HCT116 (cell line): Measurements from ENCODE around the gene HOXB2. TPM values are rescaled to one million over a fixed set of nuclear protein-coding genes. Genes with fewer than 3 reads are reported as not detected.

Experiments
- ATAC-seq: fragments of 200-7000 bp; cut with Tn5 transposase; 2 replicates; pipeline ENCODE4 v1.9.1; 2020; ENCODE audit warnings: mild to moderate bottlenecking, moderate library complexity
- BruUV-seq: library from RNA; stranded (reverse); fragments of 400-500 nt; replicated peaks from 2 replicates; lab custom pipeline; 2021; lab: Mats Ljungman, UMichigan
- CTCF ChIA-PET: fragments of 300-600 bp; sonication (Branson Sonifier 250); formaldehyde crosslinking; loops from one replicate; lab custom pipeline; 2021; ENCODE audit warnings: antibody characterized with exemption; lab: Charles Lee
- POLR2A ChIA-PET: fragments of 300-600, 350-600 bp; sonication (Branson Sonifier 250); formaldehyde crosslinking; loops from one replicate; lab custom pipeline; 2021; ENCODE audit warnings: antibody characterized with exemption; lab: Charles Lee
- RAD21 ChIA-PET, 2 experiments: fragments of 300-600 bp; sonication (Branson Sonifier 250); formaldehyde crosslinking; loops; one replicate each; lab custom pipeline; 2023; ENCODE audit warnings: low total read pairs in 2 of 2; ENCODE audit not compliant: uncharacterized antibody in 2 of 2, unreplicated experiment in 2 of 2, low non-redundant PET in 1 of 2; lab: Charles Lee
- DNase-seq: peaks from one replicate; pipeline ENCODE4 v3.0.0-alpha.2; 2010; ENCODE audit warnings: low read depth, low spot score
- H2AFZ ChIP-seq: fragments of 200-600 bp; shearing (Covaris generic), sonication (generic); 2 replicates; pipeline ENCODE4 v1.6.1; 2017; ENCODE audit warnings: low read depth, mixed run types, mixed read lengths, antibody characterized with exemption, low read length; ENCODE audit not compliant: poor library complexity, severe bottlenecking
- H3K27ac ChIP-seq: 2 replicates; pipeline ENCODE4 v1.5.1; 2012; ENCODE audit warnings: low read depth, low read length
- H3K27me3 ChIP-seq: fragments of 200-600 bp; sonication (generic); 2 replicates; pipeline ENCODE4 v1.6.1; 2016; ENCODE audit warnings: mixed run types, low read length, mixed read lengths; ENCODE audit not compliant: insufficient read depth
- H3K36me3 ChIP-seq, 2 experiments: fragments of 200-500 bp in 1 of 2; fragments of 200-600 bp in 1 of 2; sonication (Bioruptor generic) in 1 of 2; sonication (generic) in 1 of 2; 2 replicates each; pipeline versions ENCODE4 v1.5.1 to v1.6.1; 2014 to 2016; ENCODE audit warnings: low read length in 2 of 2, inconsistent platforms in 1 of 2, mixed read lengths in 1 of 2, mixed run types in 1 of 2; ENCODE audit not compliant: insufficient read depth in 2 of 2, control insufficient read depth in 1 of 2
- H3K4me1 ChIP-seq, 2 experiments: fragments of 200-600 bp in 1 of 2; sonication (generic) in 1 of 2; 2 replicates each; pipeline versions ENCODE4 v1.5.1 to v1.6.1; 2012 to 2017; ENCODE audit warnings: low read length in 2 of 2, inconsistent platforms in 1 of 2, mild to moderate bottlenecking in 1 of 2, mixed read lengths in 1 of 2, mixed run types in 1 of 2, moderate library complexity in 1 of 2; ENCODE audit not compliant: insufficient read depth in 2 of 2, control insufficient read depth in 1 of 2
- H3K4me2 ChIP-seq: fragments of 200-600 bp; sonication (generic); 2 replicates; pipeline ENCODE4 v1.6.1; 2017; ENCODE audit warnings: mixed run types, low read length, mixed read lengths
- H3K4me3 ChIP-seq, 2 experiments: fragments of 200-600 bp in 1 of 2; sonication (generic) in 1 of 2; replicated peaks in 1 of 2; 2 replicates each; pipeline ENCODE4 v1.5.1; 2011 to 2016; ENCODE audit warnings: low read length in 2 of 2, control low read depth in 1 of 2, low read depth in 1 of 2, mild to moderate bottlenecking in 1 of 2, mixed read lengths in 1 of 2, mixed run types in 1 of 2
- H3K79me2 ChIP-seq: fragments of 200-600 bp; sonication (generic); 2 replicates; pipeline ENCODE4 v1.6.1; 2017; ENCODE audit warnings: mild to moderate bottlenecking, mixed run types, low read length, moderate library complexity, mixed read lengths; ENCODE audit not compliant: insufficient read depth
- H3K9ac ChIP-seq: fragments of 200-600 bp; sonication (generic); 2 replicates; pipeline ENCODE4 v1.6.1; 2016; ENCODE audit warnings: low read length, mixed read lengths
- H3K9me2 ChIP-seq: fragments of 200-600 bp; sonication (generic), shearing (Covaris generic); 2 replicates; pipeline ENCODE4 v1.6.1; 2017; ENCODE audit warnings: mixed run types, mild to moderate bottlenecking, moderate library complexity; ENCODE audit not compliant: insufficient read depth
- H3K9me3 ChIP-seq, 2 experiments: fragments of 200-500 bp in 1 of 2; fragments of 200-600 bp in 1 of 2; sonication (Bioruptor generic) in 1 of 2; sonication (generic) in 1 of 2; 2 replicates each; pipeline ENCODE4 v1.6.1; 2014 to 2017; ENCODE audit warnings: low read length in 2 of 2, mixed read lengths in 2 of 2, inconsistent platforms in 1 of 2, low read depth in 1 of 2, mild to moderate bottlenecking in 1 of 2, mixed run types in 1 of 2, moderate library complexity in 1 of 2; ENCODE audit not compliant: control insufficient read depth in 1 of 2, insufficient read depth in 1 of 2
- H4K20me1 ChIP-seq: fragments of 200-600 bp; sonication (generic), shearing (Covaris generic); 2 replicates; pipeline ENCODE4 v1.6.1; 2017; ENCODE audit warnings: mixed run types, mild to moderate bottlenecking, moderate library complexity; ENCODE audit not compliant: insufficient read depth
- EGR1 ChIP-seq: IDR thresholded peaks from 2 replicates; pipeline ENCODE4 v1.6.1; 2012; ENCODE audit warnings: low read depth
- EZH2 ChIP-seq: fragments of 200-600 bp; sonication (generic); IDR thresholded peaks from 2 replicates; pipeline ENCODE4 v1.6.1; 2017; ENCODE audit warnings: antibody characterized with exemption, mixed run types
- FOSL1 ChIP-seq: IDR thresholded peaks from 2 replicates; pipeline ENCODE4 v1.6.1; 2012; ENCODE audit warnings: low read depth
- POLR2AphosphoS5 ChIP-seq: IDR thresholded peaks from 2 replicates; pipeline ENCODE4 v1.6.1; 2011; ENCODE audit warnings: mild to moderate bottlenecking, low read depth, low read length, moderate library complexity
- RAD21 ChIP-seq: IDR thresholded peaks from 2 replicates; pipeline ENCODE4 v1.6.1; 2012; ENCODE audit warnings: low read depth, mild to moderate bottlenecking
- TCF7L2 ChIP-seq: IDR thresholded peaks from 2 replicates; pipeline ENCODE4 v1.7.0; 2011; ENCODE audit warnings: borderline replicate concordance, inconsistent platforms; ENCODE audit not compliant: insufficient read depth, insufficient read length; ENCODE audit errors: extremely low read depth
- ZFX ChIP-seq: fragments of 450-650 bp; IDR thresholded peaks from 2 replicates; pipeline ENCODE4 v1.6.1; 2017
- ZNF274 ChIP-seq: fragments of 200-500 bp; sonication (Bioruptor generic); IDR thresholded peaks from 2 replicates; pipeline ENCODE4 v1.6.1; 2014; ENCODE audit warnings: mild to moderate bottlenecking, low read depth, low read length, inconsistent platforms
- intact Hi-C: fragments of 100-400 bp; cut with micrococcal nuclease; formaldehyde crosslinking; loops from 2 replicates; pipeline ENCODE4 v1.10.0; 2022
- total RNA-seq: library from RNA; stranded (reverse); gene quantifications from one replicate; pipeline ENCODE4 v1.2.1, GENCODE V29; 2021; ENCODE audit not compliant: unreplicated experiment

HOXB2 gene
- total RNA-seq, 1 experiment from 2014 or later, result 2.0 TPM

- Histone ChIP-seq H3K9ac (no peak within 1 kb of the TSS), H3K4me3 (no peak within 1 kb of the TSS), H3K27me3 (no peaks in the 10 kb centered on the region), H3K9me2 (no peaks in the 10 kb centered on the region), H3K4me2 (no peak within 1 kb of the TSS), H3K79me2 (peaks cover 56% of the 10 kb centered on the region)
- ChIA-PET POLR2A (interaction anchor here (0.7 to 0.8 kb wide), 3 partner anchors 20 to 489 kb away, joined by 3 to 4 read pairs (median 3); partner anchors contain the start of gene CBX1), CTCF (interaction anchor here (0.6 to 1.6 kb wide), 2 partner anchors 98 to 328 kb away, joined by 3 to 4 read pairs; no protein-coding TSS in a partner anchor)
- no peak for ATAC-seq
- BruUV-seq, result no TSS peak
- intact Hi-C loops, result no loop called here
- TF ChIP-seq RAD21, result no peak
- no peak for TF ChIP-seq EGR1
- TF ChIP-seq ZNF274, result no peak
- 0 out of 2 replicates have a peak, but pooled peaks have one; percentile 3 for TF ChIP-seq POLR2AphosphoS5
- no peak for TF ChIP-seq EZH2
- no peak for TF ChIP-seq ZFX
- TF ChIP-seq FOSL1, result no peak
- no peak for TF ChIP-seq TCF7L2
- TF ChIP-seq, all 23 proteins: peak for 1
- no peaks in the 10 kb centered on the region for H3K9me3 ChIP-seq
- RAD21 ChIA-PET, result interaction anchor here (0.9 to 1.0 kb wide), 2 partner anchors 28 to 331 kb away, joined by 3 to 4 read pairs; no protein-coding TSS in a partner anchor
- no peak within 1 kb of the TSS for H2AFZ ChIP-seq
- H4K20me1 ChIP-seq, result no peaks in the 10 kb centered on the region
- peaks cover 3 to 12% of the 10 kb centered on the region in 2 experiments; a peak in 3 of 4 replicates for H3K36me3 ChIP-seq
- H3K4me1 ChIP-seq, result peaks cover 11 to 44% of the 10 kb centered on the region in 2 experiments; a peak in 3 of 4 replicates
- H3K27ac ChIP-seq, result 0 out of 2 replicates have a peak within 1 kb of the TSS, but pooled peaks have one; percentile 91
- no peak for DNase-seq
Observed at GRCh38 chr17:48589831-48590606, 45.1 kb upstream of the HOXB2 start, which contains the start of gene HOXB3. Gene HOXB3 (minus strand): TSS chr17:48590241. CDS start chr17:48552474, 37,767 bp downstream.
